ENCODE measurements around the gene HEPN1.

GRCh38 chr11:124937336-124937935 is 18.4 kb downstream of the HEPN1 start:
- TF ChIP-seq, protein P1, sequence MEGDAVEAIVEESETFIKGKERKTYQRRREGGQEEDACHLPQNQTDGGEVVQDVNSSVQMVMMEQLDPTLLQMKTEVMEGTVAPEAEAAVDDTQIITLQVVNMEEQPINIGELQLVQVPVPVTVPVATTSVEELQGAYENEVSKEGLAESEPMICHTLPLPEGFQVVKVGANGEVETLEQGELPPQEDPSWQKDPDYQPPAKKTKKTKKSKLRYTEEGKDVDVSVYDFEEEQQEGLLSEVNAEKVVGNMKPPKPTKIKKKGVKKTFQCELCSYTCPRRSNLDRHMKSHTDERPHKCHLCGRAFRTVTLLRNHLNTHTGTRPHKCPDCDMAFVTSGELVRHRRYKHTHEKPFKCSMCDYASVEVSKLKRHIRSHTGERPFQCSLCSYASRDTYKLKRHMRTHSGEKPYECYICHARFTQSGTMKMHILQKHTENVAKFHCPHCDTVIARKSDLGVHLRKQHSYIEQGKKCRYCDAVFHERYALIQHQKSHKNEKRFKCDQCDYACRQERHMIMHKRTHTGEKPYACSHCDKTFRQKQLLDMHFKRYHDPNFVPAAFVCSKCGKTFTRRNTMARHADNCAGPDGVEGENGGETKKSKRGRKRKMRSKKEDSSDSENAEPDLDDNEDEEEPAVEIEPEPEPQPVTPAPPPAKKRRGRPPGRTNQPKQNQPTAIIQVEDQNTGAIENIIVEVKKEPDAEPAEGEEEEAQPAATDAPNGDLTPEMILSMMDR (IDR thresholded peaks at IDR 0.05), result no peak
- no peak for TF ChIP-seq POLR2AphosphoS5 (IDR thresholded peaks at IDR 0.05; ENCODE audit: low read depth, low read length)
